K562 (cell line): Measurements from ENCODE around the gene KSR2. TPM values are rescaled to one million over a fixed set of nuclear protein-coding genes. Genes with fewer than 3 reads are reported as not detected.

Experiments used
- ATAC-seq: fragments of 200-7000 bp; cut with Tn5 transposase; 3 replicates; pipeline ENCODE4 v1.9.1; 2020; ENCODE audit warnings: moderate library complexity
- BruUV-seq: library from RNA; stranded (reverse); fragments of 400-500 nt; replicated peaks from 2 replicates; lab custom pipeline; 2021; lab: Mats Ljungman, UMichigan
- CTCF ChIA-PET: fragments of 300-600 bp; formaldehyde crosslinking; extraction: SDS; loops from one replicate; lab custom pipeline; 2021; ENCODE audit warnings: low intra/inter-chr PET ratio; lab: Yijun Ruan, JAX
- POLR2A ChIA-PET: fragments of 300-600, 350-650 bp; sonication (Branson Sonifier 250); formaldehyde crosslinking; extraction: SDS; loops from one replicate; lab custom pipeline; 2021; ENCODE audit warnings: antibody characterized with exemption, inconsistent platforms; lab: Yijun Ruan, JAX
- DNase-seq, 4 experiments: peaks; one replicate each; pipeline versions ENCODE4 v3.0.0 to v3.0.0-alpha.2; 2011 to 2018; ENCODE audit warnings: low spot score in 3 of 4, mixed read lengths in 3 of 4; ENCODE audit errors: extremely low read depth in 1 of 4
- FAIRE-seq: peaks from 2 replicates; lab custom pipeline; 2011; peaks lifted over from hg19 to GRCh38; lab: Jason Lieb, UNC
- H2AFZ ChIP-seq: 2 replicates; pipeline ENCODE4 v1.6.0; 2011; ENCODE audit warnings: low read depth, low read length, control low read depth, inconsistent platforms
- H3K27ac ChIP-seq: fragments of 200-600 bp; 3 replicates; pipeline ENCODE4 v1.8.0; 2011; ENCODE audit warnings: low read depth, mild to moderate bottlenecking, control low read depth, inconsistent platforms, low read length, moderate library complexity, mixed read lengths; ENCODE audit errors: extremely low read depth
- H3K27me3 ChIP-seq, 2 experiments: fragments of 300-600 bp in 1 of 2; 2 replicates in 1 of 2; 3 replicates in 1 of 2; pipeline versions ENCODE4 v1.6.0 to v1.8.0; 2011; ENCODE audit warnings: inconsistent platforms in 2 of 2, low read length in 2 of 2, mild to moderate bottlenecking in 1 of 2, mixed read lengths in 1 of 2, moderate library complexity in 1 of 2; ENCODE audit not compliant: control insufficient read depth in 2 of 2, insufficient read depth in 2 of 2
- H3K36me3 ChIP-seq: fragments of 300-600 bp; 3 replicates; pipeline ENCODE4 v1.8.0; 2011; ENCODE audit warnings: mild to moderate bottlenecking, low read length, inconsistent platforms; ENCODE audit not compliant: control insufficient read depth, insufficient read depth
- H3K4me1 ChIP-seq, 2 experiments: fragments of 200-600 bp in 1 of 2; replicated peaks in 1 of 2; 2 replicates in 1 of 2; 3 replicates in 1 of 2; pipeline versions ENCODE4 v1.5.1 to v1.8.0; 2011; ENCODE audit warnings: inconsistent platforms in 2 of 2, low read length in 2 of 2, mild to moderate bottlenecking in 1 of 2, mixed read lengths in 1 of 2, moderate library complexity in 1 of 2; ENCODE audit not compliant: control insufficient read depth in 2 of 2, insufficient read depth in 2 of 2
- H3K4me2 ChIP-seq: 2 replicates; pipeline ENCODE4 v1.6.1; 2011; ENCODE audit warnings: low read length, control low read depth, inconsistent platforms, mixed read lengths; ENCODE audit not compliant: insufficient read depth
- H3K4me3 ChIP-seq: fragments of 200-600 bp; sonication (generic), shearing (Covaris generic); 2 replicates; pipeline ENCODE4 v1.5.1; 2016; ENCODE audit warnings: control low read depth, inconsistent platforms
- H3K79me2 ChIP-seq: fragments of 200-600 bp; 3 replicates; pipeline ENCODE4 v1.8.0; 2011; ENCODE audit warnings: low read length, inconsistent platforms; ENCODE audit not compliant: control insufficient read depth, insufficient read depth
- H3K9ac ChIP-seq, 2 experiments: 2 replicates each; pipeline versions ENCODE4 v1.6.0 to v1.6.1; 2011; ENCODE audit warnings: low read depth in 2 of 2, low read length in 2 of 2, control low read depth in 1 of 2, inconsistent platforms in 1 of 2, mild to moderate bottlenecking in 1 of 2, mixed read lengths in 1 of 2; ENCODE audit not compliant: insufficient read depth in 1 of 2
- H3K9me1 ChIP-seq: one replicate; pipeline ENCODE4 v1.6.0; 2011; ENCODE audit warnings: inconsistent platforms, mild to moderate bottlenecking, low read length, moderate library complexity; ENCODE audit not compliant: control insufficient read depth, insufficient read depth
- H3K9me3 ChIP-seq: replicated peaks from 2 replicates; pipeline ENCODE4 v1.5.1; 2011; ENCODE audit warnings: low read depth, low read length, inconsistent platforms; ENCODE audit not compliant: control insufficient read depth, insufficient read depth
- H4K20me1 ChIP-seq: replicated peaks from 2 replicates; pipeline ENCODE4 v1.6.1; 2011; ENCODE audit warnings: low read length, inconsistent platforms, mixed read lengths; ENCODE audit not compliant: control insufficient read depth, insufficient read depth
- BRF2 ChIP-seq: IDR thresholded peaks from 3 replicates; pipeline ENCODE4 v1.6.1; 2011; ENCODE audit warnings: borderline replicate concordance, mild to moderate bottlenecking; ENCODE audit not compliant: insufficient read length, insufficient read depth
- DEAF1 ChIP-seq: fragments of 450-650 bp; formaldehyde crosslinking; IDR thresholded peaks from 2 replicates; pipeline ENCODE4 v1.4.0; 2020; ENCODE audit warnings: mild to moderate bottlenecking, moderate library complexity
- POLR2A ChIP-seq: fragments of 450-650 bp; conservative IDR thresholded peaks from 2 replicates; pipeline ENCODE4 v1.6.1; 2016
- POLR2H ChIP-seq: IDR thresholded peaks from 2 replicates; pipeline ENCODE4 v1.6.1; 2016; ENCODE audit warnings: missing genetic modification characterization, low read depth, mild to moderate bottlenecking, control low read depth, missing compliant biosample characterization, moderate library complexity
- PREB ChIP-seq: sonication (generic); formaldehyde crosslinking; IDR thresholded peaks from 2 replicates; pipeline ENCODE4 v1.8.1; 2023; ENCODE audit warnings: mild to moderate bottlenecking, missing genetic modification reagents
- SAFB2 ChIP-seq: fragments of 200-400 bp; formaldehyde crosslinking; IDR thresholded peaks from 2 replicates; pipeline ENCODE4 v1.6.1; 2018; ENCODE audit warnings: borderline replicate concordance, low read length, low read depth, moderate library complexity; ENCODE audit not compliant: severe bottlenecking
- SMC3 ChIP-seq: conservative IDR thresholded peaks from 2 replicates; pipeline ENCODE4 v1.6.1; 2011; ENCODE audit warnings: low read depth, low read length, improper control_type of control experiment; ENCODE audit not compliant: insufficient read depth
- TAF1 ChIP-seq: IDR thresholded peaks from 2 replicates; pipeline ENCODE4 v1.6.1; 2011; ENCODE audit warnings: mild to moderate bottlenecking, low read length, moderate library complexity; ENCODE audit not compliant: insufficient read depth, control insufficient read depth, severe bottlenecking; ENCODE audit errors: extremely low read depth
- TEAD4 ChIP-seq, 2 experiments: sonication (generic) in 1 of 2; formaldehyde crosslinking in 1 of 2; IDR thresholded peaks; 2 replicates each; pipeline versions ENCODE4 v1.6.1 to v1.8.0; 2012 to 2022; ENCODE audit warnings: borderline replicate concordance in 1 of 2, inconsistent platforms in 1 of 2, low read length in 1 of 2, mild to moderate bottlenecking in 1 of 2, missing genetic modification reagents in 1 of 2
- ZNF518B ChIP-seq: fragments of 250-450 bp; sonication (Bioruptor Pico); IDR thresholded peaks from 2 replicates; pipeline ENCODE4 v1.5.0; 2021; ENCODE audit warnings: mild to moderate bottlenecking, moderate library complexity
- ZNF79 ChIP-seq: fragments of 250-450 bp; sonication (Bioruptor Pico); IDR thresholded peaks from 2 replicates; pipeline ENCODE4 v1.4.0; 2020; ENCODE audit warnings: low read depth, mild to moderate bottlenecking, moderate library complexity
- WGBS: fragments of 100-300 bp; shearing (Covaris generic); methylation state at CpG from one replicate; pipeline ENCODE4 v1.1.6; 2016; ENCODE audit warnings: low coverage, mixed read lengths; ENCODE audit not compliant: insufficient coverage; ENCODE audit errors: missing lambda C conversion rate; 5-methylcytosine and 5-hydroxymethylcytosine counted together
- in situ Hi-C: fragments of 300-500 bp; cut with MboI; formaldehyde crosslinking; loops from 4 replicates; pipeline ENCODE4 v1.15.0; 2018; ENCODE audit warnings: inconsistent platforms, mixed read lengths
- intact Hi-C: fragments of 100-400 bp; cut with micrococcal nuclease; formaldehyde crosslinking; loops from 2 replicates; pipeline ENCODE4 v1.14.2; 2022
- polyA plus RNA-seq, 8 experiments: library from polyadenylated mRNA; depleted of rRNA in 4 of 8; stranded (reverse) in 5 of 8; unstranded in 3 of 8; fragments of >200 nt; fragmentation: Nextera tagmentation in 2 of 8; fragmentation: Illumina TruSeq in 1 of 8; extraction: Ambion mirVana in 2 of 8; extraction: Trizol in 1 of 8; gene quantifications; 2 replicates each; pipeline versions ENCODE4 v1.2.1 to v1.2.3, GENCODE V29; 2011 to 2014; ENCODE audit warnings: inconsistent platforms in 1 of 8, missing spikeins in 1 of 8
- total RNA-seq, 7 experiments: library from RNA; depleted of rRNA in 6 of 7; stranded (reverse); fragments of >200 nt in 6 of 7; fragmentation: Illumina TruSeq in 2 of 7; extraction: Trizol in 2 of 7; gene quantifications; 2 replicates each; pipeline versions ENCODE4 v1.2.1 to v1.2.3, GENCODE V29; 2011 to 2021; ENCODE audit warnings: low replicate concordance in 1 of 7

The KSR2 gene
- total and polyA plus RNA-seq, 9 of the 15 experiments (the other 6 are each of a cell fraction or from before 2014, with no cell fraction given): not detected

GRCh38 chr12:117837737-117838050 is 131.1 kb downstream of the KSR2 start:
- no TSS peak for BruUV-seq
- intact Hi-C loops (loop anchor here (1.0 to 10.0 kb wide), 4 partner anchors 243 to 625 kb away; no protein-coding TSS in a partner anchor), in situ Hi-C loops (loop anchor here (10.0 kb wide), 1 partner anchor 623 kb away; no protein-coding TSS in a partner anchor)
- Histone ChIP-seq H3K27me3 (peaks cover 0 to 26% of the 10 kb centered on the region in 2 experiments; a peak in 2 of 5 replicates), H2AFZ (no peak overlapping the region), H3K79me2 (no peaks in the 10 kb centered on the region), H3K4me3 (no peak overlapping the region), H3K4me1 (no peaks in the 10 kb centered on the region), H3K9me1 (no peaks in the 10 kb centered on the region), H3K9me3 (no peaks in the 10 kb centered on the region), H3K36me3 (no peaks in the 10 kb centered on the region), H3K9ac (no peak overlapping the region), H4K20me1 (peaks cover 11% of the 10 kb centered on the region; the same call in 1 of the 2 replicates), H3K27ac (no peak overlapping the region), H3K4me2 (no peak overlapping the region)
- ChIA-PET CTCF (interaction anchor here (0.5 to 2.8 kb wide), 6 partner anchors 21 to 857 kb away, joined by 3 to 35 read pairs (median 3); no protein-coding TSS in a partner anchor), POLR2A (interaction anchor here (0.6 to 1.1 kb wide), 2 partner anchors 601 to 603 kb away, joined by 3 to 4 read pairs; no protein-coding TSS in a partner anchor)
- no peak for DNase-seq
- 6% methylated on average over 3 of the region's 3 CpGs for WGBS
- no peak for FAIRE-seq
- no peak for TF ChIP-seq SMC3
- TF ChIP-seq TEAD4 (IDR thresholded peaks at IDR 0.05; ENCODE audit: low read length): no peak
- no peak for TF ChIP-seq TEAD4 (CRISPR knock-in tag; IDR thresholded peaks at IDR 0.05; ENCODE audit: borderline replicate concordance)
- TF ChIP-seq BRF2: no peak
- TF ChIP-seq DEAF1: no peak
- no peak for TF ChIP-seq TAF1
- TF ChIP-seq POLR2A: no peak
- no peak for TF ChIP-seq ZNF79 (CRISPR knock-in tag)
- TF ChIP-seq SAFB2: no peak
- no peak for TF ChIP-seq ZNF518B (CRISPR knock-in tag)
- TF ChIP-seq POLR2H (tag): no peak
- TF ChIP-seq PREB (CRISPR knock-in tag): no peak
- ATAC-seq: no peak
